NCI-H748 (cell line): ENCODE measurements around the gene XPNPEP1.
A peak's percentile ranks its signal among the peaks of the same experiment; 100 is the strongest.

Experiments used
- DNase-seq: peaks from one replicate; lab custom pipeline; 2025; ENCODE audit not compliant: unreplicated experiment; lab: John Stamatoyannopoulos, UW

Gene XPNPEP1

GRCh38 chr10:109866995-109867635 lies 56.2 kb downstream of the XPNPEP1 start:
- no peak for DNase-seq

- peak; percentile 30 for DNase-seq
These were observed 56.9 kb downstream of the XPNPEP1 start for GRCh38 chr10:109866168-109866994.

GRCh38 chr10:109863775-109864174 lies 59.5 kb downstream of the XPNPEP1 start:
- DNase-seq: no peak

- DNase-seq: no peak
These were observed 60.6 kb downstream of the XPNPEP1 start for GRCh38 chr10:109862738-109863137.

GRCh38 chr10:109862041-109862440 lies 61.3 kb downstream of the XPNPEP1 start:
- DNase-seq: no peak

- peak; percentile 7 for DNase-seq
These were observed 62.2 kb downstream of the XPNPEP1 start for GRCh38 chr10:109861081-109861480.

- no peak for DNase-seq
These were observed 64.1 kb downstream of the XPNPEP1 start for GRCh38 chr10:109859221-109859620.

- DNase-seq: no peak
These were observed 67.6 kb downstream of the XPNPEP1 start for GRCh38 chr10:109855746-109856145.

GRCh38 chr10:109853921-109854320 lies 69.4 kb downstream of the XPNPEP1 start:
- no peak for DNase-seq

- DNase-seq: peak; percentile 73
These were observed 70.8 kb downstream of the XPNPEP1 start for GRCh38 chr10:109852475-109853037.

GRCh38 chr10:109851616-109852474 lies 71.5 kb downstream of the XPNPEP1 start:
- no peak for DNase-seq

- DNase-seq: no peak
These were observed 76.5 kb downstream of the XPNPEP1 start for GRCh38 chr10:109846832-109847231.

GRCh38 chr10:109845308-109845707 lies 78.0 kb downstream of the XPNPEP1 start:
- no peak for DNase-seq

- peak; percentile 2 for DNase-seq
These were observed 84.6 kb downstream of the XPNPEP1 start for GRCh38 chr10:109838592-109839244.

GRCh38 chr10:109837384-109837783 lies 85.9 kb downstream of the XPNPEP1 start:
- DNase-seq: no peak

- DNase-seq: no peak
These were observed 88.1 kb downstream of the XPNPEP1 start for GRCh38 chr10:109835257-109835656.

GRCh38 chr10:109831846-109832245 lies 91.5 kb downstream of the XPNPEP1 start:
- no peak for DNase-seq

GRCh38 chr10:109824206-109824605 lies 99.1 kb downstream of the XPNPEP1 start:
- DNase-seq: no peak

- no peak for DNase-seq
These were observed 100.1 kb downstream of the XPNPEP1 start for GRCh38 chr10:109823196-109823595.

- DNase-seq: peak; percentile 30
These were observed 101.6 kb downstream of the XPNPEP1 start for GRCh38 chr10:109821672-109822071.
